Tibial artery (tissue), 4 donors: Measurements from ENCODE around the gene GNS.

Source experiments
- DNase-seq, 2 donors: peaks; one replicate each; pipeline ENCODE4 v3.0.0-alpha.2; 2019
- H3K27ac ChIP-seq, 2 donors: fragments of 200-600 bp; sonication (generic) in 1 of 2; 1 replicate in 1 of 2; 2 replicates in 1 of 2; pipeline ENCODE4 v1.5.1; 2018 to 2019; ENCODE audit warnings: mild to moderate bottlenecking in 1 of 2
- H3K27me3 ChIP-seq, 2 donors: fragments of 200-600 bp; sonication (generic) in 1 of 2; one replicate each; pipeline versions ENCODE4 v1.5.1 to v1.6.0; 2016 to 2019
- H3K36me3 ChIP-seq, 3 donors: fragments of 200-600 bp; sonication (generic) in 2 of 3; one replicate each; pipeline ENCODE4 v1.5.1; 2016 to 2019; ENCODE audit warnings: mild to moderate bottlenecking in 2 of 3
- H3K4me1 ChIP-seq, 4 donors: fragments of 200-600 bp; sonication (generic) in 2 of 4; 1 replicate in 3 of 4; 2 replicates in 1 of 4; pipeline ENCODE4 v1.5.1; 2016 to 2019
- H3K4me3 ChIP-seq, 2 donors: fragments of 200-600 bp; sonication (generic) in 1 of 2; 1 replicate in 1 of 2; 2 replicates in 1 of 2; pipeline ENCODE4 v1.5.1; 2018 to 2019; ENCODE audit warnings: mild to moderate bottlenecking in 2 of 2
- H3K9me3 ChIP-seq, 3 donors: fragments of 200-600 bp; sonication (generic) in 1 of 3; one replicate each; pipeline ENCODE4 v1.5.1; 2016 to 2019
- intact Hi-C: fragments of 100-400 bp; cut with DNase I; formaldehyde crosslinking; loops from one replicate; pipeline ENCODE4 v1.15.0; 2023; ENCODE audit warnings: low total_unique reads
- TF ChIP-seq, protein P1 (sequence below), 2 experiments: fragments of 200-600 bp in 1 of 2; fragments of 450-650 bp in 1 of 2; IDR thresholded peaks; one replicate each; pipeline ENCODE4 v1.5.1; 2017 to 2019; ENCODE audit warnings: antibody characterized with exemption in 2 of 2, mild to moderate bottlenecking in 1 of 2, moderate library complexity in 1 of 2

Gene GNS

DNA sequence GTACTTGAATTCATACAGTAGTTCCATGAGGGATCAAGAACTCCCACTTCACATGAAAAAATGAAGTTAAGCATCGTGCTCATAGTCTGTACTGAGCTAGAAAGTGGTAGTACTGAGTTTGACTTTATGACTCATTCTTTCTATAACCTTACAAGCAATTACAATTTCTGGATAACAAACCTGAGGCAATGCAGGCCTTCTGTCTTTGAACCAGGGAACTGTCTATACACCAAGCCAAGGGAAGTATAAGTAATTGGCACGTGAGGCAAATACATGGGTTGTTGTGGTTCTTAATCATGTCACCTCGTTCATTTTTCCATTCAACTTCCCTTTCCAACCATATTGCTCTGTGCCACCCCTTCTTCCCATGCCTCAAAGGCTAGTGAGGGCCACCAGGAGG, 16.8 kb downstream of the GNS start:
- Histone ChIP-seq H3K27ac (no peak overlapping the region), H3K9me3 (no peaks in the 10 kb centered on the region), H3K4me1 (peaks cover 0 to 12% (median 5%) of the 10 kb centered on the region in 4 donors), H3K36me3 (peaks cover 58 to 82% (median 68%) of the 10 kb centered on the region in 3 donors), H3K27me3 (no peaks in the 10 kb centered on the region), H3K4me3 (no peak overlapping the region)
- TF ChIP-seq, protein P1, sequence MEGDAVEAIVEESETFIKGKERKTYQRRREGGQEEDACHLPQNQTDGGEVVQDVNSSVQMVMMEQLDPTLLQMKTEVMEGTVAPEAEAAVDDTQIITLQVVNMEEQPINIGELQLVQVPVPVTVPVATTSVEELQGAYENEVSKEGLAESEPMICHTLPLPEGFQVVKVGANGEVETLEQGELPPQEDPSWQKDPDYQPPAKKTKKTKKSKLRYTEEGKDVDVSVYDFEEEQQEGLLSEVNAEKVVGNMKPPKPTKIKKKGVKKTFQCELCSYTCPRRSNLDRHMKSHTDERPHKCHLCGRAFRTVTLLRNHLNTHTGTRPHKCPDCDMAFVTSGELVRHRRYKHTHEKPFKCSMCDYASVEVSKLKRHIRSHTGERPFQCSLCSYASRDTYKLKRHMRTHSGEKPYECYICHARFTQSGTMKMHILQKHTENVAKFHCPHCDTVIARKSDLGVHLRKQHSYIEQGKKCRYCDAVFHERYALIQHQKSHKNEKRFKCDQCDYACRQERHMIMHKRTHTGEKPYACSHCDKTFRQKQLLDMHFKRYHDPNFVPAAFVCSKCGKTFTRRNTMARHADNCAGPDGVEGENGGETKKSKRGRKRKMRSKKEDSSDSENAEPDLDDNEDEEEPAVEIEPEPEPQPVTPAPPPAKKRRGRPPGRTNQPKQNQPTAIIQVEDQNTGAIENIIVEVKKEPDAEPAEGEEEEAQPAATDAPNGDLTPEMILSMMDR (IDR thresholded peaks at IDR 0.05): no peak
- intact Hi-C loops: no loop called here
- DNase-seq: no peak

DNA sequence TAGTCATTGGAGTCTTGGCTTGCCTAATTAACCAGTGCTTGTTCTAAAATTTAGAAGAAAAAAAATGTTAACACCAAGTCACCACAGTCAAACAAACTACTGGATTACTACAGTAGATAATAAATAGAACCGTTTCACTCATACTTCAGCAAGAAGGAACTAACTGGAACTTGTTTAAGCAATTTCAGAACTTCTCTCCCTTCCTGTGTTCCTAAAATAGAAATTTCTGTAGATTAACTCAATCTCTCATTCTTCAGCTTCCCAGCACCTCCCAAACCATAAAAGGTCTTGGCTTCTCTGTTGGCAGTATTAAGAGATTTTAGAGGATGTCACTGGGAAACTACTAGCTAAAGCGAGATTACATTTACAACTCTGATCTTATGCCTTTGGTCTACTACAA, 18.6 kb downstream of the GNS start:
- DNase-seq: no peak
- H3K27me3 ChIP-seq: no peaks in the 10 kb centered on the region
- TF ChIP-seq, protein P1 (IDR thresholded peaks at IDR 0.05): no peak
- intact Hi-C loops: no loop called here
- H3K27ac ChIP-seq: no peak overlapping the region
- H3K4me3 ChIP-seq: no peak overlapping the region
- H3K36me3 ChIP-seq: peaks cover 74 to 90% (median 79%) of the 10 kb centered on the region in 3 donors
- no peaks in the 10 kb centered on the region for H3K9me3 ChIP-seq
- peaks cover 0 to 12% (median 5%) of the 10 kb centered on the region in 4 donors for H3K4me1 ChIP-seq

DNA sequence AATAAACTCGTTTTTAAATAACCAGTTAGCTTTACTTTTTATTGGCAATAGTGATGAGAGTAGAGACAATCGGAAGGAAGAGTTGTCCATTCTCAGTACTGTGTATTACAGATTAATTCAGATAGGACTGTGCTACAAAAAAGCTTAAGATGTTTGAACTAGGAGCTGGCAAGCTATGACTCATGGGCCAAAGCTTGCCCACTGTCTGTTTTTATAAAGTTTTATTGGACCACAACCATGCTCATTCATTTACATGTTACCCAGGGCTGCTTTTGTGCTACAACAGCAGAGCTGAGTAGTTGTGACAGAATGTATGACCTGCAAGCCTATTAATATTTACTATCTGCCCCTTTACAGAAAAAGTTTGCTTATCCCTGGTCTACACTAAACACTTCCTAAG, 19.4 kb downstream of the GNS start:
- H3K4me1 ChIP-seq: peaks cover 0 to 6% (median 4%) of the 10 kb centered on the region in 4 donors
- peaks cover 80 to 93% (median 87%) of the 10 kb centered on the region in 3 donors for H3K36me3 ChIP-seq
- TF ChIP-seq, protein P1 (IDR thresholded peaks at IDR 0.05): no peak
- H3K9me3 ChIP-seq: no peaks in the 10 kb centered on the region
- H3K4me3 ChIP-seq: no peak overlapping the region
- intact Hi-C loops: no loop called here
- no peak for DNase-seq
- H3K27ac ChIP-seq: no peak overlapping the region
- H3K27me3 ChIP-seq: no peaks in the 10 kb centered on the region

DNA sequence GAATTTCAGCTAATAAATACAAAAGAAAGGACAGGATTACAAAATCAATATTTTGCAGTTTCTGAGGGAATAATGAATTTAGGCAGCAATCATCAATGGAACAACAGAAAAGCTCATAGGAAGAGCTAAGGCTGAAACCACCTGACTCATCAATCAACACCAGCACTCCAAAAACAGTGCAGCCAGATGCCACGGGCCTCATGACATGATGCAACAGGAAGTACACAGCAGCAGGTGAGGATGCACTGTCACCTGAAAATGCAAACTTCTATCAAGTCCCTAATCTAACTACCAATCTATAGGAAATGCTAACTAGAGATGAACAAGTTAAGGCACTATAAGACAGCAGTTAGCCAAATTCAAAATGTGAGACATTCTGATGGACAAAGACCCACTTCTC, 21.7 kb downstream of the GNS start:
- no peak for DNase-seq
- Histone ChIP-seq H3K27ac (no peak overlapping the region), H3K4me3 (no peak overlapping the region), H3K4me1 (peaks cover 0 to 9% (median 0%) of the 10 kb centered on the region in 4 donors), H3K36me3 (peaks cover 59 to 88% (median 74%) of the 10 kb centered on the region in 3 donors), H3K9me3 (no peaks in the 10 kb centered on the region), H3K27me3 (no peaks in the 10 kb centered on the region)
- TF ChIP-seq, protein P1 (IDR thresholded peaks at IDR 0.05): no peak
- intact Hi-C loops: no loop called here

DNA sequence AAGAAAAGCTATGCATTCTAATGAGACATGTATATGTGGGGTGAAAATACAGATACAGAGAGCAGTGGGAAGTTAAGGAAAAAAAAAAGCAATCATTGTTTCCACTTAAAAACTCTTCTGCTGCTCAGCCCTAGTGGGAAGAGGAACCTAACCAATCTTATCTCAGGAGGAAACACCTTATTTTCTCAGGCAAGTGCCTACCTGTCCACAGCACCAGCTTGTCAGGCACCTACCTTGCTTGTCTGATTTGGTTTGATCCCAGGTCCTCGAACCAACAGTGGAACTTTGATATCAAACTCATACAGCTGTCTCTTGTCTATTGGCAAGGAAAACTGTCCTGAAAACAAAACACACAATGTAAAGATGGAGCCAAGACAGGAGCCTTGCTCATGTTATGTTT, 22.4 kb downstream of the GNS start:
- H3K4me3 ChIP-seq: no peak overlapping the region
- H3K36me3 ChIP-seq: peaks cover 52 to 82% (median 66%) of the 10 kb centered on the region in 3 donors
- no peak overlapping the region for H3K27ac ChIP-seq
- H3K9me3 ChIP-seq: no peaks in the 10 kb centered on the region
- intact Hi-C loops: no loop called here
- no peak for DNase-seq
- TF ChIP-seq, protein P1 (IDR thresholded peaks at IDR 0.05): no peak
- H3K4me1 ChIP-seq: peaks cover 0 to 9% (median 0%) of the 10 kb centered on the region in 4 donors
- H3K27me3 ChIP-seq: no peaks in the 10 kb centered on the region

DNA sequence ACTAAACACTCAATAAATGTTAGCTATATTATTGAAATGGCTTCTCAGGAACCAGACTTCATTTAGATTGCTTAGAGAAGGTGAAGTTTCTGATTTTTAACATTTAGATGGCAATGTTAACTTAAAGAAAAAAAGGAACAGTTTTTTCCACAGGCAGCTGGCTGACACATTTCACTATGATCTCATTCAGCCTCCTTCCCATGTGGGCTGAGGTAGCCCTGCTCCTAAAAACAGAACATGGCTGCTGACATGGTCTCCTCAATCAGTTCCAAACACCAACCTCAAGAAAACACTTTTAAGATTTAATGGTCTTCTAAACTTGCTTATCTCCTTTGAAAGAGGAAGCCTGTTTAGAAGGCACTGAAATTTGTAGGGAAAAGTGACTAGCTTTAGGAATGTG, 23.8 kb downstream of the GNS start:
- H3K27me3 ChIP-seq: no peaks in the 10 kb centered on the region
- H3K27ac ChIP-seq: no peak overlapping the region
- no peaks in the 10 kb centered on the region for H3K9me3 ChIP-seq
- DNase-seq: no peak
- peaks cover 0 to 9% (median 0%) of the 10 kb centered on the region in 4 donors for H3K4me1 ChIP-seq
- peaks cover 50 to 81% (median 59%) of the 10 kb centered on the region in 3 donors for H3K36me3 ChIP-seq
- intact Hi-C loops: no loop called here
- no peak overlapping the region for H3K4me3 ChIP-seq
- TF ChIP-seq, protein P1 (IDR thresholded peaks at IDR 0.05): no peak
